ENCODE data around the gene HOMER3.
A peak's percentile ranks its signal among the peaks of the same experiment; 100 is the strongest.

HOMER3 gene

GRCh38 chr19:18975011-18975410 lies 34.0 kb upstream of the HOMER3 start:
- no peak overlapping the region for H3K4me3 ChIP-seq (ENCODE audit: low read length)
- no peaks in the 10 kb centered on the region for H3K9me3 ChIP-seq (ENCODE audit: control insufficient read depth, insufficient read depth, low read length)
- DNase-seq (ENCODE audit: low read depth, low spot score), result no peak
- H3K4me1 ChIP-seq (ENCODE audit: control insufficient read depth, insufficient read depth, low read length), result no peaks in the 10 kb centered on the region
- no peak overlapping the region for H3K27ac ChIP-seq (ENCODE audit: low read length)
- no CpG with 5 or more reads among the region's 3 CpGs for WGBS (ENCODE audit: insufficient coverage, insufficient read length)
- no peaks in the 10 kb centered on the region for H3K36me3 ChIP-seq (ENCODE audit: control insufficient read depth, insufficient read depth, low read length)
- no peaks in the 10 kb centered on the region for H3K27me3 ChIP-seq (ENCODE audit: control insufficient read depth, insufficient read depth, low read length)

GRCh38 chr19:18972851-18973250 lies 31.8 kb upstream of the HOMER3 start:
- Histone ChIP-seq H3K9me3 (ENCODE audit: control insufficient read depth, insufficient read depth, low read length) (no peaks in the 10 kb centered on the region), H3K27me3 (ENCODE audit: control insufficient read depth, insufficient read depth, low read length) (no peaks in the 10 kb centered on the region), H3K36me3 (ENCODE audit: control insufficient read depth, insufficient read depth, low read length) (no peaks in the 10 kb centered on the region), H3K4me1 (ENCODE audit: control insufficient read depth, insufficient read depth, low read length) (no peaks in the 10 kb centered on the region), H3K27ac (ENCODE audit: low read length) (no peak overlapping the region), H3K4me3 (ENCODE audit: low read length) (no peak overlapping the region)
- no CpG with 5 or more reads among the region's 5 CpGs for WGBS (ENCODE audit: insufficient coverage, insufficient read length)
- no peak for DNase-seq (ENCODE audit: low read depth, low spot score)

GRCh38 chr19:18972301-18972811 lies 31.3 kb upstream of the HOMER3 start:
- no peak for DNase-seq (ENCODE audit: low read depth, low spot score)

GRCh38 chr19:18969931-18970659 lies 29.1 kb upstream of the HOMER3 start:
- Histone ChIP-seq H3K4me1 (ENCODE audit: control insufficient read depth, insufficient read depth, low read length) (peaks cover 3% of the 10 kb centered on the region; the same call in 1 of the 2 replicates), H3K27ac (ENCODE audit: low read length) (no peak overlapping the region), H3K36me3 (ENCODE audit: control insufficient read depth, insufficient read depth, low read length) (no peaks in the 10 kb centered on the region), H3K4me3 (ENCODE audit: low read length) (no peak overlapping the region), H3K27me3 (ENCODE audit: control insufficient read depth, insufficient read depth, low read length) (no peaks in the 10 kb centered on the region), H3K9me3 (ENCODE audit: control insufficient read depth, insufficient read depth, low read length) (no peaks in the 10 kb centered on the region)
- WGBS (ENCODE audit: insufficient coverage, insufficient read length), result no CpG with 5 or more reads among the region's 13 CpGs
- no peak for DNase-seq (ENCODE audit: low read depth, low spot score)

More at GRCh38 chr19:18972301-18972811, 31.3 kb upstream of the HOMER3 start:
- no peaks in the 10 kb centered on the region for H3K9me3 ChIP-seq (ENCODE audit: control insufficient read depth, insufficient read depth, low read length)
- H3K4me1 ChIP-seq (ENCODE audit: control insufficient read depth, insufficient read depth, low read length), result no peaks in the 10 kb centered on the region
- no CpG with 5 or more reads among the region's 12 CpGs for whole genome bisulfite sequencing (ENCODE audit: insufficient coverage, insufficient read length)
- H3K4me3 ChIP-seq (ENCODE audit: low read length), result no peak overlapping the region
- no peak overlapping the region for H3K27ac ChIP-seq (ENCODE audit: low read length)
- H3K36me3 ChIP-seq (ENCODE audit: control insufficient read depth, insufficient read depth, low read length), result no peaks in the 10 kb centered on the region
- H3K27me3 ChIP-seq (ENCODE audit: control insufficient read depth, insufficient read depth, low read length), result no peaks in the 10 kb centered on the region

GRCh38 chr19:18967358-18968146 lies 26.5 kb upstream of the HOMER3 start:
- H3K4me1 ChIP-seq (ENCODE audit: control insufficient read depth, insufficient read depth, low read length), result peaks cover 3% of the 10 kb centered on the region; the same call in 1 of the 2 replicates
- no CpG with 5 or more reads among the region's 11 CpGs for WGBS (ENCODE audit: insufficient coverage, insufficient read length)
- no peaks in the 10 kb centered on the region for H3K9me3 ChIP-seq (ENCODE audit: control insufficient read depth, insufficient read depth, low read length)
- H3K36me3 ChIP-seq (ENCODE audit: control insufficient read depth, insufficient read depth, low read length), result no peaks in the 10 kb centered on the region
- H3K27ac ChIP-seq (ENCODE audit: low read length), result no peak overlapping the region
- H3K27me3 ChIP-seq (ENCODE audit: control insufficient read depth, insufficient read depth, low read length), result no peaks in the 10 kb centered on the region
- no peak for DNase-seq (ENCODE audit: low read depth, low spot score)
- H3K4me3 ChIP-seq (ENCODE audit: low read length), result no peak overlapping the region

GRCh38 chr19:18966307-18966706 lies 25.3 kb upstream of the HOMER3 start:
- no CpG with 5 or more reads among the region's 4 CpGs for WGBS (ENCODE audit: insufficient coverage, insufficient read length)
- no peak overlapping the region for H3K27ac ChIP-seq (ENCODE audit: low read length)
- no peaks in the 10 kb centered on the region for H3K9me3 ChIP-seq (ENCODE audit: control insufficient read depth, insufficient read depth, low read length)
- no peaks in the 10 kb centered on the region for H3K36me3 ChIP-seq (ENCODE audit: control insufficient read depth, insufficient read depth, low read length)
- peaks cover 4% of the 10 kb centered on the region; the same call in 1 of the 2 replicates for H3K4me1 ChIP-seq (ENCODE audit: control insufficient read depth, insufficient read depth, low read length)
- H3K4me3 ChIP-seq (ENCODE audit: low read length), result no peak overlapping the region
- H3K27me3 ChIP-seq (ENCODE audit: control insufficient read depth, insufficient read depth, low read length), result no peaks in the 10 kb centered on the region
- DNase-seq (ENCODE audit: low read depth, low spot score), result no peak

GRCh38 chr19:18964121-18964520 lies 23.1 kb upstream of the HOMER3 start:
- H3K27me3 ChIP-seq (ENCODE audit: control insufficient read depth, insufficient read depth, low read length), result no peaks in the 10 kb centered on the region
- H3K27ac ChIP-seq (ENCODE audit: low read length), result no peak overlapping the region
- no peaks in the 10 kb centered on the region for H3K9me3 ChIP-seq (ENCODE audit: control insufficient read depth, insufficient read depth, low read length)
- WGBS (ENCODE audit: insufficient coverage, insufficient read length), result no CpG with 5 or more reads among the region's 9 CpGs
- H3K36me3 ChIP-seq (ENCODE audit: control insufficient read depth, insufficient read depth, low read length), result no peaks in the 10 kb centered on the region
- no peak overlapping the region for H3K4me3 ChIP-seq (ENCODE audit: low read length)
- no peak for DNase-seq (ENCODE audit: low read depth, low spot score)
- H3K4me1 ChIP-seq (ENCODE audit: control insufficient read depth, insufficient read depth, low read length), result peaks cover 4% of the 10 kb centered on the region; the same call in 1 of the 2 replicates

GRCh38 chr19:18961767-18962620 lies 21.0 kb upstream of the HOMER3 start:
- H3K27me3 ChIP-seq (ENCODE audit: control insufficient read depth, insufficient read depth, low read length), result no peaks in the 10 kb centered on the region
- DNase-seq (ENCODE audit: low read depth, low spot score), result peak; percentile 82
- H3K27ac ChIP-seq (ENCODE audit: low read length), result no peak overlapping the region
- H3K9me3 ChIP-seq (ENCODE audit: control insufficient read depth, insufficient read depth, low read length), result no peaks in the 10 kb centered on the region
- WGBS (ENCODE audit: insufficient coverage, insufficient read length), result no CpG with 5 or more reads among the region's 26 CpGs
- peaks cover 4% of the 10 kb centered on the region; the same call in 1 of the 2 replicates for H3K4me1 ChIP-seq (ENCODE audit: control insufficient read depth, insufficient read depth, low read length)
- no peaks in the 10 kb centered on the region for H3K36me3 ChIP-seq (ENCODE audit: control insufficient read depth, insufficient read depth, low read length)
- H3K4me3 ChIP-seq (ENCODE audit: low read length), result no peak overlapping the region

GRCh38 chr19:18960370-18960769 lies 19.4 kb upstream of the HOMER3 start:
- Histone ChIP-seq H3K36me3 (ENCODE audit: control insufficient read depth, insufficient read depth, low read length) (no peaks in the 10 kb centered on the region), H3K27ac (ENCODE audit: low read length) (no peak overlapping the region), H3K27me3 (ENCODE audit: control insufficient read depth, insufficient read depth, low read length) (no peaks in the 10 kb centered on the region), H3K9me3 (ENCODE audit: control insufficient read depth, insufficient read depth, low read length) (no peaks in the 10 kb centered on the region), H3K4me3 (ENCODE audit: low read length) (no peak overlapping the region), H3K4me1 (ENCODE audit: control insufficient read depth, insufficient read depth, low read length) (0 out of 2 replicates have a peak, but pooled peaks cover 1% of the 10 kb centered on the region)
- DNase-seq (ENCODE audit: low read depth, low spot score), result no peak
- WGBS (ENCODE audit: insufficient coverage, insufficient read length), result no CpG with 5 or more reads among the region's 4 CpGs

GRCh38 chr19:18955042-18955441 lies 14.0 kb upstream of the HOMER3 start:
- WGBS (ENCODE audit: insufficient coverage, insufficient read length), result 100% methylated on average over 2 of the region's 2 CpGs
- Histone ChIP-seq H3K36me3 (ENCODE audit: control insufficient read depth, insufficient read depth, low read length) (no peaks in the 10 kb centered on the region), H3K4me3 (ENCODE audit: low read length) (no peak overlapping the region), H3K4me1 (ENCODE audit: control insufficient read depth, insufficient read depth, low read length) (no peaks in the 10 kb centered on the region), H3K9me3 (ENCODE audit: control insufficient read depth, insufficient read depth, low read length) (no peaks in the 10 kb centered on the region), H3K27ac (ENCODE audit: low read length) (no peak overlapping the region), H3K27me3 (ENCODE audit: control insufficient read depth, insufficient read depth, low read length) (no peaks in the 10 kb centered on the region)
- DNase-seq (ENCODE audit: low read depth, low spot score), result no peak

All from iPS DF 6.9 (cell line).